Body of pancreas (tissue), 4 donors: ENCODE data around the gene CHST13. TPM values are rescaled to one million over a fixed set of nuclear protein-coding genes. Genes with fewer than 3 reads are reported as not detected.

Experiments
- ATAC-seq: fragments of 150-250 bp; one replicate; pipeline ENCODE4 v1.9.1; 2016
- DNase-seq, 4 donors: peaks; one replicate each; pipeline ENCODE4 v3.0.0-alpha.2; 2019
- H3K27ac ChIP-seq, 4 donors: fragments of 200-600 bp; sonication (generic); 1 replicate in 3 of 4; 2 replicates in 1 of 4; pipeline versions ENCODE4 v1.5.1 to v1.6.1; 2016 to 2019; ENCODE audit warnings: mild to moderate bottlenecking in 1 of 4, mixed read lengths in 1 of 4, moderate library complexity in 1 of 4
- H3K27me3 ChIP-seq, 2 donors: fragments of 200-600 bp; sonication (generic); one replicate each; pipeline ENCODE4 v1.6.0; 2016; ENCODE audit warnings: mild to moderate bottlenecking in 1 of 2
- H3K36me3 ChIP-seq, 2 donors: fragments of 200-600 bp; sonication (generic); replicated peaks in 1 of 2; 2 replicates each; pipeline ENCODE4 v1.5.1; 2016; ENCODE audit warnings: low read depth in 2 of 2; ENCODE audit not compliant: insufficient read depth in 1 of 2
- H3K4me1 ChIP-seq: fragments of 200-600 bp; sonication (generic); one replicate; pipeline ENCODE4 v1.6.0; 2016
- H3K4me3 ChIP-seq, 2 donors: fragments of 200-600 bp; sonication (generic); 1 replicate in 1 of 2; 2 replicates in 1 of 2; pipeline ENCODE4 v1.5.1; 2016 to 2019
- H3K9me3 ChIP-seq, 3 donors: fragments of 200-600 bp; sonication (generic); 1 replicate in 2 of 3; 2 replicates in 1 of 3; pipeline ENCODE4 v1.5.1; 2016
- CTCF ChIP-seq, 7 experiments: fragments of 450-650 bp in 4 of 7; fragments of 200-600 bp in 3 of 7; sonication (generic) in 3 of 7; IDR thresholded peaks; one replicate each; pipeline ENCODE4 v1.5.1; 2016 to 2019; ENCODE audit warnings: antibody characterized with exemption in 7 of 7
- POLR2A ChIP-seq, 3 donors: fragments of 450-650 bp; IDR thresholded peaks; one replicate each; pipeline ENCODE4 v1.6.1; 2016; ENCODE audit warnings: antibody characterized with exemption in 3 of 3, mild to moderate bottlenecking in 2 of 3
- WGBS, 2 donors: methylation state at CpG; one replicate each; pipeline ENCODE4 v1.1.5; 2017; 5-methylcytosine and 5-hydroxymethylcytosine counted together
- intact Hi-C: fragments of 100-400 bp; cut with DNase I; formaldehyde crosslinking; loops from one replicate; pipeline ENCODE4 v1.15.1; 2023
- total RNA-seq, 2 donors: library from RNA; depleted of rRNA; stranded (reverse); fragments of >200 nt; gene quantifications; one replicate each; pipeline ENCODE4 v1.1.0, GENCODE V29; 2016

The CHST13 gene
- total RNA-seq, 2 donors from 2014 or later: 2.3 TPM; not detected in 1

GRCh38 chr3:126483321-126483761, 40.6 kb upstream of the CHST13 start:
- 83% methylated on average over 14 of the region's 14 CpGs; no CpG with 5 or more reads in 1 of the 2 donors for WGBS, 2 donors
- Histone ChIP-seq H3K9me3 (no peaks in the 10 kb centered on the region), H3K27ac (no peak overlapping the region), H3K4me3 (no peak overlapping the region), H3K4me1 (no peaks in the 10 kb centered on the region), H3K27me3 (no peaks in the 10 kb centered on the region), H3K36me3 (no peaks in the 10 kb centered on the region)
- ATAC-seq: no peak
- intact Hi-C loops: no loop called here
- TF ChIP-seq CTCF (IDR thresholded peaks at IDR 0.05): no peak
- no peak for TF ChIP-seq POLR2A (IDR thresholded peaks at IDR 0.05)
- DNase-seq: no peak

GRCh38 chr3:126484148-126484547, 39.8 kb upstream of the CHST13 start:
- Histone ChIP-seq H3K9me3 (no peaks in the 10 kb centered on the region), H3K27me3 (no peaks in the 10 kb centered on the region), H3K27ac (no peak overlapping the region), H3K4me3 (no peak overlapping the region), H3K36me3 (no peaks in the 10 kb centered on the region), H3K4me1 (no peaks in the 10 kb centered on the region)
- WGBS, 2 donors: 74 to 80% methylated on average over 3 of the region's 3 CpGs
- ATAC-seq (no peak), DNase-seq (no peak)
- intact Hi-C loops: no loop called here
- no peak for TF ChIP-seq POLR2A (IDR thresholded peaks at IDR 0.05)
- TF ChIP-seq CTCF (IDR thresholded peaks at IDR 0.05): no peak

- Histone ChIP-seq H3K27me3 (no peaks in the 10 kb centered on the region), H3K4me1 (no peaks in the 10 kb centered on the region), H3K4me3 (no peak overlapping the region), H3K27ac (no peak overlapping the region), H3K36me3 (no peaks in the 10 kb centered on the region), H3K9me3 (no peaks in the 10 kb centered on the region)
- ATAC-seq: no peak
- TF ChIP-seq CTCF (IDR thresholded peaks at IDR 0.05): no peak
- no peak for TF ChIP-seq POLR2A (IDR thresholded peaks at IDR 0.05)
- WGBS, 2 donors: 68 to 76% methylated on average over 3 of the region's 3 CpGs
- intact Hi-C loops: no loop called here
- no peak for DNase-seq
Measured at GRCh38 chr3:126484662-126485061, 39.3 kb upstream of the CHST13 start.

- 88% methylated on average over 8 of the region's 8 CpGs for WGBS, 2 donors
- Histone ChIP-seq H3K27me3 (no peaks in the 10 kb centered on the region), H3K4me1 (no peaks in the 10 kb centered on the region), H3K36me3 (no peaks in the 10 kb centered on the region), H3K27ac (no peak overlapping the region), H3K9me3 (no peaks in the 10 kb centered on the region), H3K4me3 (no peak overlapping the region)
- intact Hi-C loops: no loop called here
- no peak for DNase-seq
- TF ChIP-seq CTCF (IDR thresholded peaks at IDR 0.05): no peak
- no peak for TF ChIP-seq POLR2A (IDR thresholded peaks at IDR 0.05)
- ATAC-seq: no peak
Measured at GRCh38 chr3:126485176-126485897, 38.6 kb upstream of the CHST13 start.

GRCh38 chr3:126485956-126486355, 38.0 kb upstream of the CHST13 start:
- H3K9me3 ChIP-seq: no peaks in the 10 kb centered on the region
- H3K4me1 ChIP-seq: no peaks in the 10 kb centered on the region
- WGBS, 2 donors: 92 to 93% methylated on average over 7 to 8 of the region's 9 CpGs
- no peak overlapping the region for H3K4me3 ChIP-seq
- no peaks in the 10 kb centered on the region for H3K36me3 ChIP-seq
- ATAC-seq: no peak
- intact Hi-C loops: no loop called here
- no peaks in the 10 kb centered on the region for H3K27me3 ChIP-seq
- TF ChIP-seq CTCF (IDR thresholded peaks at IDR 0.05): no peak
- TF ChIP-seq POLR2A (IDR thresholded peaks at IDR 0.05): no peak
- H3K27ac ChIP-seq: no peak overlapping the region
- no peak for DNase-seq
